ENCODE results near the gene MAN1B1.
"Not testable (repeated sequence)": the region's sequence is repeated elsewhere in the genome, so short reads cannot be mapped to it uniquely, and the experiment has no call there.

MAN1B1 gene

DNA sequence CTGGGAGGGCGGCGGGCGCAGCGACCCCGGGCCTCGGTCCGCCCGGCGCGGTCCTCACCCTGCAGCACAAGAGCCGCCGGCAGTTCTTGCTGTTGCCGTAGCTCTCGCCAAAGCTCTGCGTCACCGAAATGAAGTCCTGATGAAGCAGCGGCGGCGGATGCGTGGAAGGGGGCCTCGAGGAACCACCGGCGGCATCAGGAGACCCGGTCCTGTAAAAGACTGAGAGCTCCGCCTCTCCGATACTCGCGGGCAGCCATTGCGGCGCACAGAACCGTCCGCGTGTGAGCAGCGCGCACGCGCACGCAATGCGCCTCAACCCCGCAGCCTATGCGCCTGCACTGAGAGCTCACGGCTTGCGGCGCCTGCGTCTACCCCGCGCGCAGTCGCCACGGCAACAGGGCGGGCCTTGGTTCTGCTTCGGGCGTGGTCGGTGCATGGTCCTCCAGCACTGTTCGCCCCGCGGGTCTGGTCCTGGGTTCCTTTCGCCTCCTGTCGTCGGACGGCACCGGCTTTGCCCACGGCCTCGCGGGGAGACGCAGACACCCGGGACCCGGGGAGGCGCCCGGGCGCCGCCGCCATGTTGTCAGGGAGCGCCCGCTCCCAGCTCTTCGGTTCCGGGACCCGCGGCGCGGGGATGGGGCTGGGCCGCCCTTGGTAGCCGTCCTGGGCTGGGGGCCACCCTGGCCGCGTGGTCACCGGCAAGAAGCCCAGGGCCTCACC, 42.8 kb downstream of the MAN1B1 start:
- peak; percentile 90 for DNase-seq

DNA sequence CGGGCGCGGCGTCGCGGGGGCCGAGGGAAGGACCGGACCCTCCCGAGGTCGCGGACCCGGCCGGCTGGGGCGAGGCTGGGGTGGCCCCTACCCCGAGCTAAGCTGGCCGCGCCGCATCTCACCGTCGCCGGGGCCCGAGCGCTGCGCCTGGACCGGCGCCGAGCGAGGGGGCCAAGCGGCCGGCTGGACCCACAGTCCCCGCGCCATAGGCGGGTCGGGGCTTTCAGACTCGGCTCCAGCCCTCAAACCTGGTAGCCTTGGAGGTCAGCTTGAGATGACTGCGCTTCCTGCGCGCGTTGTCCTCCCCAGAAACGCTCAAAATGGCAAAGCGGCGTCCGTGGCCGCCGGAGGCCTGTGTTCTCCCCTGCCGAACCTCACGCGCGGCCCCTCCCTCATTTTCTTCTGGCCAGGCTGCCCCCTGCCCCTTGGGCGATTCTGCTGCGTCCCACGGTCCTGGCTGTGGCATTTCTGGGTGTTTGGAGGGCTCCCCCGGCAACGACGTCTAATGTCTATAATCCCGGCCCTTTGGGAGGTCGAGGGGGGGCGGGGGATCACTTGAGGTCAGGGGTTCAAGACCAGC, 43.5 kb downstream of the MAN1B1 start:
- DNase-seq: no peak

DNA sequence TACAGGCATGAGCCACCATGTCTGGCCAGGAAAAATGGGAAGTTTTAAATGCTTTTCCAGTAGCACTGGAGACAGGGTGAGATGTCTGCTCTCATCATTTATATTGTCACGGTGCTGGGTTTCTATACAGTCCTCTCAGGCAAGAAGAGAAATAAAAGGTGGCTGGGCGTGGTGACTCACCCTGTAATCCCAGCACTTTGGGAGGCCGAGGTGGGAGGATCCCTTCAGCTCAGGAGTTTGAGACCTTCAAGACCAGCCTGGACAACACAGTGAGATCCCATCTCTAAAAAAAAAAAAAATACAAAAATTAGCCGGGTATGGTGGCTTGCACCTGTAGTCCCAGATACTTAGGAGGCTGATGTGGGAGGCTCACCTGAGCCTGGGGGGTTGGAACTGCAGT, 47.4 kb downstream of the MAN1B1 start:
- no peak for DNase-seq

DNA sequence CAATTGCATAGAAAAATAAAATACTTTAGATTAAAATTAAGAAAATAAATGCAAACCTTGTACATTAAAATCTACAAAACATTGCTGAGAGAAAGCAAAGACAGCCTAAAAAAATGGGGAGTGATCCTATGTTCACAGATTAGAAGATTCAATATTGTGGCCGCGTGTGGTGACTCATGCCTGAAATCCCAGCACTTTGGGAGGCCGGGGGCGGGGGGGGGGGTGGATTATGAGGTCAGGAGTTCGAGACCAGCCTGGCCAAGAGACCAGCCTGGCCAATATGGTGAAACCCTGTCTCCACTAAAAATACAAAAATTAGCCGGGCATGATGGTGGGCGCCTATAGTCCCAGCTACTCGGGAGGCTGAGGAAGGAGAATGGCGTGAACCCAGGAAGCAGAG, 48.4 kb downstream of the MAN1B1 start:
- not testable (repeated sequence) for DNase-seq

DNA sequence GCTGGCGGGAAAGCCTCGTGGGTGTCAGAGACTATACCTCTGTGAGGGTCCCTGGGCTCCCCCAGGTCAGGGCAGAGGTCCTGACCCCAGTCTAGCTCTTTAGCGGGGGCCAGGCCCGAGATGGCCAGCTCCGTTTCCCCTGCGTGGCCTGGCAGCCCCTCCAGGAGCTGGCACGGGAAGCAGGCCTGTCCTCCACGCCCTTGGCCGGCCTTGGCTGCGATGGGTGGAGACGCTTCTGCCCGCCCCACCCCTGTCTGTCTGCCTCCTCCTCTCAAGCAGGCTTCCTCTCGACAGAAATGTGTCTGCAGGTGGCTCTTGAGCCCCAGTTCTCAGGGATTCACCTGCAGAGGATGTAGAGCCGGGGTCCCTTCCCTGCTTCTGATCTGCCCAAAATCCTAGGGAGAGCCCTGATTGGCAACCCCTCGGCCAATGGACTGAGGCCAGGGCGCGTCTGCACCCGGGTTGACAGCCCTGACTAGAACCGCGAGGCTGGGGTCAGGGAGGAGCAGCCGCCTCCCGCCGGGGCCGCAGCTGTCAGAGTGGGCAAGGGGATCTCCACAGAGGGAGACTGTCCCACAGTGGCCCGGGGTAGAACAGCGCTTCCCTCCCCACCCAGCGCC, 49.6 kb downstream of the MAN1B1 start:
- no peak for DNase-seq

DNA sequence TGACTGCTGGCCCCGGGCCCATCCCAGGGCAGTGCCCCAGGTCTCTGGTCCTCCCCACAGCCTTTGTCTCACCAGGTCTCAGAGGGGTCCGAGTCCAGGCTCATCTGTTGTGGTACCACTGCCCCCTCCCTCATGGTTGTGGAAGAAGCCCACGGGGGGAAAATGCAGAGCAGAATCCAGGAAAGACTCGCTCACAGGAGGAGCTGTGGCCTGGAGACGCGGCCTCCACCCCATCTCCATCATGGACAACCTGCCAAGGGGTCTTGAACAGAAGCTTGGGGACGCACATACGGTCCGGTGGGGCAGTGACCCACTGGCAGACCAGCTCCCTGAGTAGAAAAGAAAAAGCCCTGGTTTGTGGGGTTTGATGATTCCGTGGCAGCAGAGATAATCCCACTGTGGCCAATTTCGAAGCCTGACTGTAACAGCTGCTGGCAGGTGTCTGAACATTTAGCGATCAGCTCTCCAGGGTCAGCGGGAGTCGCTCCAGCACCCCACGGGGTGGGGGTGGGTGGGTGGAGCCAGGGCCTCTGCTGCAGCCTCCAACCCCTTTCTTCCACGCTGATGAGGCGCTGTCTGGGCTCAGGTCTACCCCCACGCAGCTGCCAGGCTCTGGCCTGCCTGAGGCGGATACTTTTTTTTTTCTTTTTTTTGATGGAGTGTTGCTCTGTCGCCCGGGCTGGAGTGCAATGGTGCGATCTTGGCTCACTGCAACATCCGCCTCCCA, 50.3 kb downstream of the MAN1B1 start:
- DNase-seq: no peak

DNA sequence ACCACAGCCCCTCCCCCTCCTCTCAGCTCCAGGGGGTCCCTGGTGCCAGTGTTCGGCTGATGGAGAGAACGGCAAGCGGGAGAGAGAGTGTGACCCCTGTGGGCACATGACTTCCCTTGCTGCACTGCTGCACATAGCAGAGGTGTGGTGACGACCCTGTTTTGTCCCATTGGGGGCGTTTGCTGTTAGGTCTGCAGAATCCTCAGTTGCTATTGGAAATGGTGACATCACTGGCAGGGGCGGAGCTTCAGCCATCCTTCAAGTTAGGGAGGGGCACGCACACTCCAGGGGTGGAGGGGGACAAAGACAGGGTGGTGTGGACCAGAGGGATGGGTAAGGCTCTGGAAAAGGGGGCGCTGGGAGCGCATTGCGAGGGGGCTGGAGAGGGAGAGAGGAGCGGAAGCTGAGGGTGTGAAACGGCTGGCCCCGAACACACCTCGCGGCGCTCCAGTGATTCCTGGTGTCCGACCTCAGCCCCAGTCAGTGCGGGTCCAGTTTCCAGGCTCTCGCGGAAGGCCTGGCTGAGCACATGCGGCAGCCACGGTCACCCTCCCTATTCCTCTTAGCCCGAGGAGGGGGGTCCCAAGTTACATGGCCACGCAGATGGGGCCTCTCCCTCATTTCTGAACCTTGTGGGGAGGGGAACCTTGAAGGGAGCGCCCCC, 51.4 kb downstream of the MAN1B1 start:
- no peak for DNase-seq

DNA sequence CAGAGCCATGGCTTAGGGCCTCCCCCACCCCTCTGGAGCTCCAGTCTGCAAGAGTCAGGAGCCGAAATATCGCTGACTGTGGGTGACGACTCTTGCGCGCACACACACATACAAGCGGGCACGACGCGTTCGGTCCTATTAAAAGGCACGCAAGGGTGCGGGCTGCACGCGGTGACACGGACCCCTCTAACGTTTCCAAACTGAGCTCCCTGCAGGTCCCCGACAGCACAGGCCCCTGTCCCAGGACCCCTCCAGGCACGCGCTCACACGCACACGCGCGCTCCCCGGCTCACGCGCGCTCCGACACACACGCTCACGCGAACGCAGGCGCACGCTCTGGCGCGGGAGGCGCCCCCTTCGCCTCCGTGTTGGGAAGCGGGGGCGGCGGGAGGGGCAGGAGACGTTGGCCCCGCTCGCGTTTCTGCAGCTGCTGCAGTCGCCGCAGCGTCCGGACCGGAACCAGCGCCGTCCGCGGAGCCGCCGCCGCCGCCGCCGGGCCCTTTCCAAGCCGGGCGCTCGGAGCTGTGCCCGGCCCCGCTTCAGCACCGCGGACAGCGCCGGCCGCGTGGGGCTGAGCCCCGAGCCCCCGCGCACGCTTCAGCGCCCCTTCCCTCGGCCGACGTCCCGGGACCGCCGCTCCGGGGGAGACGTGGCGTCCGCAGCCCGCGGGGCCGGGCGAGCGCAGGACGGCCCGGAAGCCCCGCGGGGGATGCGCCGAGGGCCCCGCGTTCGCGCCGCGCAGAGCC, 52.1 kb downstream of the MAN1B1 start, which contains the start of gene GRIN1:
GRIN1 (plus strand) TSS at position 433 of the 746 bp plus-strand sequence. CDS start 333 bp downstream, outside the sequence.
- peak; percentile 34 for DNase-seq

DNA sequence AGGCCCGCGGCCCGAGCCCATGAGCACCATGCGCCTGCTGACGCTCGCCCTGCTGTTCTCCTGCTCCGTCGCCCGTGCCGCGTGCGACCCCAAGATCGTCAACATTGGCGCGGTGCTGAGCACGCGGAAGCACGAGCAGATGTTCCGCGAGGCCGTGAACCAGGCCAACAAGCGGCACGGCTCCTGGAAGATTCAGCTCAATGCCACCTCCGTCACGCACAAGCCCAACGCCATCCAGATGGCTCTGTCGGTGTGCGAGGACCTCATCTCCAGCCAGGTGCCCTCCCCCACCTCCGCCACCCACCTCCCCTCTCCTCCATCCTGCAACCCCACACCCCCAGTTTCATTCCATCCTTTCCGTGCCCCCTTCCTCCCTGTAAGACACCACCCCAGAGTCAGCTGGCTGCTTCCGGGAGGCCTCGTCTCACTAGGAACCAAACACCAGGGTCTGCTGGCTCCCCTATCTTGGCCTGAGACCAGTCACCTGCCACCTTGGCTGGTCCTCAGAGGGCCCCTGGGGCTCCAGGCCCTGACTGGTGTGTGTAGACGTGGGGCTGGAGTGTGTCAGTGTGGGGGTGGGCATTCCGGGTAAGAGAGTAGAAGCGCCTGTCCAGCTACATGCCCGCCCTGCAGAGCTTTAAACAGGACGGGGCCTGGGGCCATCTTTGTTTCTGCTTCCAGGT, 52.8 kb downstream of the MAN1B1 start:
- no peak for DNase-seq

DNA sequence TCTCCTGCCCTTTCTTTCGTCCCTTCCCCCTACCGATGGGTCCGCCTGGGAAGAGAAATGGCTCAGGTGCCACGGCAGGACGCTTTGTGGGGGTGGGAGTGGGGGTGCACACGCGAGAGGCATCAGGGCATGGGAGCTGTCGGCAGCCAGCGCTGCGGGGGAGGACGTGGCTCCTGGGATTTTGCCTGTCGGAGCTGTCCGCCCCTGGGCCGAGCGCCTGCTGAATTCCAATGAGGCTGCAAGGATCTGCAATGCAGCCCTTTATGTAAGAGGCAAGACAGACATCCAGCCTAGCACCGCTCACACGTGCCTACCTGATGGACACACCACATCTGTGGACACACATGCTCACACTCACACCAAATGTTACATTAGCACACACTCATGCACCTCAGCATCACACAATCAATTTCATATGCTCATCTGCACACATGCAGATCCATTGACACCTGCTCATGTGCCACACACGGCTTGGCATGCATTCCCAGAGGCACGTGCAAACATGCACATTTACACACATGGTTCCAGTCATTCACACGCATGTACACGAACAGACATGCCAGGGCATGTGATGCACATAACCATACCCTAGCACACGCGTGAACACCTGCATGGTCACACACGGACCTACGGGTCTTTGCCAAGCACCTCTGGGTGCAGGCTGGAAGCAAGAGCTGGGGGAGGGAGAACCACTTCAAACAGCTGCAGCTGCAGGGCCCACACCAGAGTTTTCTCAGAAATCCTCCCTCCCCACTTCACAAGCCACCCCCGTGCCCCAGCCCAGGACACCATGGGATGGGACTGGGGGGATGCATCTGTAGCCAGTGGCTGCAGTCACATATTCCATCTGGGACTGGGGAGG, 53.6 kb downstream of the MAN1B1 start:
- DNase-seq: no peak

DNA sequence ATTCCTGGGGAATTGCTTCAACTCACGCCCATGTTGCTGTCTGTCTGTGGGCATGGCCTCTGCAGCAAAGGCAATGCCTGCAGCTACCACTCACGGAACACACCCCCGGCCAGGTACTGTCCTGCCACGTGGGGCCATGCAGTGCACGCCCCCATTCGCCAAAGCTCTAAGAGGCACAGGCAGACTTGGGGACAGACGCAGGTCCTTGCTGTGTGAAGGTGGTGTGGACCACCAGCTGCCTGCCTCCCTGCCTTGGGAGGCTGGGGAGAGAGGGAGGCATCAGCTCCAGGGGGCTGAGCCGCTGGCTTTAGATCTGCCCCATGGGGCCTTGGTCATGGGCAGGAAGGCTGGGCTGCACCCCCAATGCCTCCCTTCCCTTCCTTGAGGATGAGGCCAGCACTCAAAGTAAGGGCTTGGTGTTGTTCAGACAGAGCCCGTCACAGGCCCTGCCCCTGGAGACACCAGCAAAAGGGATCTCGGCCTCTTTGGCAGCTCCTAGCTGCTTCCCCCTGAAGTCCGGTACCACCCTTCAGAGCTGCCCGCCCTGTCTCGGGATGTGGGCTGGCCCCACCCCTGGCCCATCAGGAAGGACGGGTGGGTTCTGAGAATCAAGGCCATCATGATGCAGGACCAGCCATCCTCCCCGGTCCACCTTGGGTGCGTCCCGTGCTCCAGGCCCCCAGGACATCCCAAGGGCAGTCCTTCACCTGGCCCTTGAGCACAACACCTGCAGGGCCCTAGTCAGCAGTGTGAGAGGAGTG, 54.4 kb downstream of the MAN1B1 start:
- no peak for DNase-seq

DNA sequence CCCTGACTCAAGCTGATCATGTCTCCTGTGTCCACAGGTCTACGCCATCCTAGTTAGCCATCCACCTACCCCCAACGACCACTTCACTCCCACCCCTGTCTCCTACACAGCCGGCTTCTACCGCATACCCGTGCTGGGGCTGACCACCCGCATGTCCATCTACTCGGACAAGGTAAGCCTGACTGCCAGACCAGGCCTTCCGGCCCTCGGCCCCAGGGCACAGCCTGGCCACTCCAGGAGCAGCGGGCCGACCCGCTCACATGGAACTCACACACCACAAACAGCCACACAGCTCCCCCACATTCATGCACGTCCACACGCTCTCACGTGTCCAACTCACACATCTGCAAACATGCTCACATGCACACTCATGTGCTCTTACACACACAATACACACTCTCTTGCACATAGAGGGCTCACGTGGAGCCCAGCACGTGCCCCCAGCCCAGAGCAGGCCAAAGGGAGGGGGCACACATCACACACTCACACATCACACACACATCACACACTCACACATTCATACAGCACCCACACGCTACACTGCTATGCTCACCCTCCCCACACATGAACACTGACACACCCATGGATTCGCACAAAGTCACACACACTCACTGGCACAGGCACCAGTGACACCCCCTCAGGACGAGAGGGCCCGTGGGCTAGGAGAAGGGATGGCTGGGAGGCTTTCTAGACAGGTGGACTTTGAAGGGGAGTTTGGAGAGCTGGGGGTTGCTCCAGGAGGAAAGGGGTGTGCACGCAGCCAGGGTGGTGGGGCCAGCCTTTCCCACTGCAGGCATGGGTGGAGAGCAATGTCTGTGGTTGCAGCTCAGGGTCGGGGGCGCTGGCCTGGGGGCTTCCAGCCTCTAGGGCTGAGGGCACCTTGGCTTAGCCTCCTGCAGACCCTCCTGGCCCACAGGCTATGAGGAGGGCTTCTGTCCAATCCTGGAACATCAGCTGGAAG, 55.5 kb downstream of the MAN1B1 start:
- DNase-seq: no peak

DNA sequence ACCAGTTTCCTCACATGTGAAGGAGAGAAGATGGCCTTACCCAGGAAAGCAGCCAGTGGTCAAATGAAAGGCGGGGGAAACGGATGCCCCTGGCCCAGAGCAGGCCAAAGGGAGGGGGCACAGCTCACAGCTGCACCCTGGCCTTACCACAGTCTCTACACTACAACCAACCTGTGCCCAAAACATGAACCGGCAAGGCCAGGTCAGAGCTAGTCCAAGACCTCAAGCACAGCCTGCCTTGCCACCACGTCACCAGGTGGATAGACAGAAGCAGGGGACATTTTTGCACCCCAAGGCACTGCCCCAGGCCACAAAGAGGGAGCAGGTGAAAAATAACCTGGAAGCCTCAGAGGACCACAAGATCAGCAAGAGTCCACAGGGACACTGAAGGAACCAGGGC, 56.7 kb downstream of the MAN1B1 start:
- no peak for DNase-seq

DNA sequence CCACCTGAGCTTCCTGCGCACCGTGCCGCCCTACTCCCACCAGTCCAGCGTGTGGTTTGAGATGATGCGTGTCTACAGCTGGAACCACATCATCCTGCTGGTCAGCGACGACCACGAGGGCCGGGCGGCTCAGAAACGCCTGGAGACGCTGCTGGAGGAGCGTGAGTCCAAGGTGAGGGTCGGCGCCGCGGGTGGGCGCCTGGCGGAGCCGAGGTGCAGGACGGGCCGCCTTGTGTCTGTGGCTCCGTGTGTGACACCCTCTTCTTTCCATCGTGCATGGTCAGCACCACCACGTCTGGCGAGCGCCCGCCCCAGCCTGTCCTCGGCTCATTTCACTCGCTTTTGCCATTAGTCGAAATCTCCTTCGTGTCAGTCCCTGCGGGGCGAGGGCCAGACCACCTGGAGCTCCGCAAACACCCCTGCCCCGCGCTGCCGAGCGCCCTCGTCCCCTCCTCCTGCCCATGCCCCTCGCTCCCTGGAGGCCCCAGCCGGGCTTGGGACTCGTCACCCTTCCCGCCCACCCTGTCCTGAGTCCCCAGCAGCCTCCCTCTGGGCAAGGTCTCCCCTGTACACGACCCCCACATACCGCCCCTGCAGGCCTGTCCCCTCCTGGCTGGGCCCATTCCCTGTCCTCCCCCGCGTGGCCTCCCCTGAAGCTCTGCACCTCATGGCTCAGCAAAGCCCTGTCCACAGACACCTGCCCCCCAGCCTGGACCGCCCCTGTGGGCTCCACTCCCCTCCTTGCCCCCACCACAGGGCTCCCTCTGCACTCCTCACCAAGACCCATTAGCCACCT, 59.1 kb downstream of the MAN1B1 start:
- DNase-seq: no peak

DNA sequence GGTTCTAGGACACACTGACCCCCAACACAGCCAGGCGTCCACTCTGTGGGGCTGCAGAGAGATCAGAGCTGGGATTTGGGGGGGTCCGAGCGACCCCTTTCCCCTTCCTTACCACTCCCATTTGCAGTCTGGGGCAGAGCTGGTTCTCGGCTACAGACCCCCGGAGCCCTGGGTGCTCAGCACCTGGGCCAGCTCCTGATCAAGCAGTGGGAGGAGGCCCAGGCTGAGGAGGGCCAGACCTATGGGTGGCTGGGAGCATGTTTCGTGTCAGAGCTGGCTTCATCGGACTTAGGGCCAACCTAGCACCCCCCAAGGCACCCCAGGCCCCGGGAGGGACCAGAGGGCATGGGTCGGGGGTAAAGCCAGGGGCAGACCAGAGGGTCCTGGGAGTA, 59.7 kb downstream of the MAN1B1 start:
- DNase-seq: no peak

DNA sequence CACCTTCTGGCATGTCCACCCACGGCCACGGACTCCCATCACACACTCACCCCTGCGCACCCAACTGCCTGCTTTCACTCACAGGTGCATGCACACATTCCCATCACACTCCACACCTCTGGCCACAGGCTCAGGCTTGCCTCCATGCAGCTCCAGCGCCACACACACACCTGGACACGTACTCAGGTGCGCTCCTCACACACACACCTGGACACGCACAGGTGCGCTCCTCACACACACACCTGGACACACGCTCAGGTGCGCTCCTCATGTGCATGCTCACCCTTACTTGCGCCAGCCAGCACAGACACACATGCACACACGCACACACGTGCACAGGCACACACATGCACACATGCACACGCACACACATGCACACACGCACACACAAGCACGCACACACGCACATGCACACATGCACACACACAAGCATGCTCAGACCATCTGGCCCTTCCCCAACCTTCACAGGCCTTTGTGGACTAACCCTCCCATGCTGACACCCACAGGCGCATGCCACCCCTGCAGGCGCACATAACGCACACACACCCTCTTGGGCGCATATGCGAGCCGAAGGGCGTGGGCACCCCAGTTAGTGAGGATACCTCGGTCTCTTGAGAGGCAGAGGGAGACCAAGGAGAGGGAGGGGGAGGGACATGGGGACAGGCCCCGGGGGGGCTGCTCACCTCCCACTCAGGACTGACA, 60.5 kb downstream of the MAN1B1 start:
- DNase-seq: no peak

DNA sequence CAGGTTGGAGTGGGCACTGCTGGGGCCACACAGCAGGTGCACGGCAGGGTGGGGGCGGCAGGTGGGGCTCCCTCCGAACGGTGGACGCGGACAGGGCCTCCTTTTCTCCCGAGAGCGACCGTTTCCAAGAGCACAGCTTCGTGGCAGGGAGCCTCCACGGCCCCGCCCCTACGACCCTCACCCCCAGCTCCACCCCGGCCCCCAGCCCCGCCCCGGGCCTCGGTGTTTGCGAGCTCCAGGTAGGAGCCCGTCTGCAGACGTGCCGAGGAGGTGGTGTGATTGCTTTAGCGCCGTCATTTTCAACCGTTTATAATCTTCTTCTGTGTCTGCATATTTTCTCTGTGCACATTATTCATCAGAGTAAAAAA, 61.0 kb downstream of the MAN1B1 start:
- no peak for DNase-seq
